B cell (primary cell): ENCODE results near the gene ANK2.

Experiments used
- EZH2 ChIP-seq: IDR thresholded peaks from 2 replicates; pipeline ENCODE4 v1.6.1; 2012; ENCODE audit warnings: borderline replicate concordance, low read depth, mild to moderate bottlenecking, moderate library complexity, low read length; ENCODE audit not compliant: insufficient read depth, poor library complexity, severe bottlenecking
- TF ChIP-seq, protein P1 (sequence below): fragments of 200-600 bp; IDR thresholded peaks from one replicate; pipeline ENCODE4 v1.8.0; 2022; ENCODE audit warnings: antibody characterized with exemption, mild to moderate bottlenecking

- TF ChIP-seq EZH2: no peak
- TF ChIP-seq, protein P1, sequence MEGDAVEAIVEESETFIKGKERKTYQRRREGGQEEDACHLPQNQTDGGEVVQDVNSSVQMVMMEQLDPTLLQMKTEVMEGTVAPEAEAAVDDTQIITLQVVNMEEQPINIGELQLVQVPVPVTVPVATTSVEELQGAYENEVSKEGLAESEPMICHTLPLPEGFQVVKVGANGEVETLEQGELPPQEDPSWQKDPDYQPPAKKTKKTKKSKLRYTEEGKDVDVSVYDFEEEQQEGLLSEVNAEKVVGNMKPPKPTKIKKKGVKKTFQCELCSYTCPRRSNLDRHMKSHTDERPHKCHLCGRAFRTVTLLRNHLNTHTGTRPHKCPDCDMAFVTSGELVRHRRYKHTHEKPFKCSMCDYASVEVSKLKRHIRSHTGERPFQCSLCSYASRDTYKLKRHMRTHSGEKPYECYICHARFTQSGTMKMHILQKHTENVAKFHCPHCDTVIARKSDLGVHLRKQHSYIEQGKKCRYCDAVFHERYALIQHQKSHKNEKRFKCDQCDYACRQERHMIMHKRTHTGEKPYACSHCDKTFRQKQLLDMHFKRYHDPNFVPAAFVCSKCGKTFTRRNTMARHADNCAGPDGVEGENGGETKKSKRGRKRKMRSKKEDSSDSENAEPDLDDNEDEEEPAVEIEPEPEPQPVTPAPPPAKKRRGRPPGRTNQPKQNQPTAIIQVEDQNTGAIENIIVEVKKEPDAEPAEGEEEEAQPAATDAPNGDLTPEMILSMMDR: no peak
These were observed 239.2 kb downstream of the ANK2 start for GRCh38 chr4:113288696-113289095.
